Limb (tissue), 2 donors: ENCODE results near the gene MTMR12.

ENCODE experiments used
- DNase-seq, 2 donors: peaks; one replicate each; pipeline ENCODE4 v3.0.0-alpha.2; 2016; ENCODE audit errors: extremely low spot score in 2 of 2

Gene MTMR12, protein sequence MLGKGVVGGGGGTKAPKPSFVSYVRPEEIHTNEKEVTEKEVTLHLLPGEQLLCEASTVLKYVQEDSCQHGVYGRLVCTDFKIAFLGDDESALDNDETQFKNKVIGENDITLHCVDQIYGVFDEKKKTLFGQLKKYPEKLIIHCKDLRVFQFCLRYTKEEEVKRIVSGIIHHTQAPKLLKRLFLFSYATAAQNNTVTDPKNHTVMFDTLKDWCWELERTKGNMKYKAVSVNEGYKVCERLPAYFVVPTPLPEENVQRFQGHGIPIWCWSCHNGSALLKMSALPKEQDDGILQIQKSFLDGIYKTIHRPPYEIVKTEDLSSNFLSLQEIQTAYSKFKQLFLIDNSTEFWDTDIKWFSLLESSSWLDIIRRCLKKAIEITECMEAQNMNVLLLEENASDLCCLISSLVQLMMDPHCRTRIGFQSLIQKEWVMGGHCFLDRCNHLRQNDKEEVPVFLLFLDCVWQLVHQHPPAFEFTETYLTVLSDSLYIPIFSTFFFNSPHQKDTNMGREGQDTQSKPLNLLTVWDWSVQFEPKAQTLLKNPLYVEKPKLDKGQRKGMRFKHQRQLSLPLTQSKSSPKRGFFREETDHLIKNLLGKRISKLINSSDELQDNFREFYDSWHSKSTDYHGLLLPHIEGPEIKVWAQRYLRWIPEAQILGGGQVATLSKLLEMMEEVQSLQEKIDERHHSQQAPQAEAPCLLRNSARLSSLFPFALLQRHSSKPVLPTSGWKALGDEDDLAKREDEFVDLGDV

DNA sequence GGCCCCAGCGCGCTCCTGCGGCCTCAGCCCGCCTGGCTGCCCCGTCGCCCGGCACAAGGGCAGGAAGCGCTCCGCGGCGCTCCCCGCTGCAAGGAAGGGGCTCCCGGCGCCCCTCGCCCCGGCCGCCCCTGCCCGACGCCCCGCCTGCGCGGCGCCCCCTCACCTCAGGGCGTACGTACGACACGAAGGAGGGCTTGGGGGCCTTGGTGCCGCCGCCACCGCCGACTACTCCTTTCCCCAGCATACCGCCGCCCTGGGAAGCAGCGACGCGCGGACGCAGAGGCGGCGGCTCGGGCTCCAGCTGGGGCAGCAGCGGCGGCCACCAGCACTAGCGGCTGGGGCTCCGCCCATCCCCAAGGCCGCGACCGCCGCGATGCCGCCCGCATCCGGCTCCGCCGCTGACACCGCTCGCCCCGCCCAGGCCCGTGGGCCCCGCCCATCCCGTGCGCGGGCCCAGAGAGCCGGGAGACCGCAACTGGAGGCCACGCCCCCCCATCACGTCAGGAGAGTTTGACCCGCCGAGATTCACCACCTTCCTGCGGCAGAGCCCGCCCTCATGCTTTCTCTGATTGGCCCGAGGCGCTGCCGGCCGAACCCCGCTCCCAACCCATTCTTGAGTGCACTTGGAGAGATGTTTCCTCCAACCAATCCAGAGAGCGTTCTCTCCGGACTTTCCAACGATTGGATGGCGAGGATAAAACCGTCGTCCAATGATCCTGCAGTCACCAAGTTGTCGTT lies at the start of gene MTMR12:
Gene MTMR12, minus strand, starts transcription at position 345 of the 738 bp plus-strand sequence. Its CDS starts 101 bp downstream, at position 244.
- DNase-seq = peak; percentile 100

DNA sequence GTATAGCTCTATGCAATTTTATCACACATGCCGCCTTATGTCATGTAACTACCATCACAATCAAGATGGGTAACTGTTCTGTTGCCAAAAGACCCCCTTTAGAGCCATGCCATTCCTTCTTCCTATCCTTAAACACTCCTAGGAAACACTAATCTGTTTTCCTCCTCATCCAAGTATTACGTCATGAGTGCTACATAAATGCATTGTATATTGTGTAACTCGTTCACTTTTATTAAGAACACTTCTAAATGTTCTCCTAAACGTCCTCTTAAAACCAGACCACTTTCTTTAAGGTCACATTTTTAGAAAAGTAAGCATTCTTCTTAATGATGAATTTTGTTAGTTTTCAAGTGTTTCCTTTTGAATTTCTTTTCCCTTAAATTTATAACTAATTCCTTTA lies 49.8 kb upstream of the MTMR12 start:
- DNase-seq = no peak

DNA sequence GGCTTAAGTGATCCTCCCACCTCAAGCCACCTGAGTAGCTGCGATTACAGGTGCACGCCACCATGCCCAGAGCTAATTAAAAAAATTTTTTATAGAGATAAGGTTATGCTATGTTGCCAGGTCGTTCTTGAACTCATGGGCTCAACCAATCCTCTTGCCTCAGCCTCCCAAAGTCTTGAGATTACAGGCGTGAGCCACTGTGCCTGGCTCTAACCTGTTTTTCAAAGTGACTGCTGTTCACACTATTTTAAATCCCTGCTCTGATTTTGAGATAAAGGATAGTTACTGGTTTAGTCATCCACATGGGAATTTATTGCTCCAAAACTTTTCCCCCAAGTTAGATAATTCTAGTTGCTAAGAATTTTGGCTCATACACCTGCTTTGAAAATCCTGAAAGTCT lies 48.2 kb upstream of the MTMR12 start:
- no peak for DNase-seq

DNA sequence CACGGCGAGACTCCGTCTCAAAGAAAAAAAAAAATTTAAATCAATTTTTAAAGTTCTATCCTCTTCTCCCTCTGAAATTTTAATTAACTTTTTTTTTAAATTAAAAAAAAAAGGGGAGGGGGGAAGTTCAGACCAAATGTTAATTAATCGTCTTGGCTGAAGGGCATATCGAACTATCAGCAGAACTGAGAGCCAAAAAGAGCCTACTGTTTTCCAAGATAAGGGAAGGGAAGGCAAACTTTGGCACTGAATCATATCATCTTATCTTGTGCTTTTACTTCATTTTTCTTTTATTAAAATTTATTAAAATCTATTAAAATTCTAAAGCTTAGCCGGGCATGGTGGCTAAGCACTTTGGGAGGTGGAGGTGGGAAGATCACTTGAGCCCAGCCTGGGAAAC lies 45.9 kb upstream of the MTMR12 start:
- DNase-seq = no peak

DNA sequence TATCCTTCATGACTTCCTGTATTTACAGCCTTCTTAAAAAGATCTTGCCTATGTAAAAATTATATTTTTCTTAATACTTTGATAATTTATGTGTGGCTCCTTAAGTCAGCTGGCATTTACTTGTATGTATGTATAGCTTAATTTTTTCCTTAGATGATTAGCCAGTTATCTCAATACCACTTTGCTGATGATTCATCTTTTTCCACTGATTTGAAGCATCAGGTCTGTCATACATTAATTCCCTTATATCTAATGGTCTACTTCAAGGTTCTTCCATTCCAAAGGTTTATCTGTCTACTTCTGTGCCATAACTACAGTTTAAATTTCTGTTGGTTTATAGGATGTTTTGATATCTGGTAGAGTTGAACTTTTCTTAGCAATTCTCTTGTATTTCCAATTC lies 44.9 kb upstream of the MTMR12 start:
- no peak for DNase-seq

DNA sequence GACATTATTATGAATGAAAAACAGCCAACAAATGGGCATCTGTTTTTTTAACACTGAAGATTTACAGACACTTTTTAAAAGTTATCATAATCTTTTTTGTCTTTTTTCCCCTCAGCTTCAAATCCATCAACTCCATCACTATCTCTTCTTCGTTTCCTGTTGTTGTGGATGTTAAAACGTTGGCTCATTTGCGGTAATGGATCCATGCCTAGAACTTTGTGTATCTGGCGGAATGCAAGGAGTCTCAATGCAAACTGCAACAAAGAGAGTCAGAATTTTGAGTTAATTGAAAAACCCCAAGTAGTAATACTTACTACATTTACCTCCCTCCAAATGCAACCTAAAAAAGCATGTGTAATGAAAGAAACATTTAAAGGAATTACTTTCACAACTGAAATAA lies 42.9 kb upstream of the MTMR12 start:
- no peak for DNase-seq

DNA sequence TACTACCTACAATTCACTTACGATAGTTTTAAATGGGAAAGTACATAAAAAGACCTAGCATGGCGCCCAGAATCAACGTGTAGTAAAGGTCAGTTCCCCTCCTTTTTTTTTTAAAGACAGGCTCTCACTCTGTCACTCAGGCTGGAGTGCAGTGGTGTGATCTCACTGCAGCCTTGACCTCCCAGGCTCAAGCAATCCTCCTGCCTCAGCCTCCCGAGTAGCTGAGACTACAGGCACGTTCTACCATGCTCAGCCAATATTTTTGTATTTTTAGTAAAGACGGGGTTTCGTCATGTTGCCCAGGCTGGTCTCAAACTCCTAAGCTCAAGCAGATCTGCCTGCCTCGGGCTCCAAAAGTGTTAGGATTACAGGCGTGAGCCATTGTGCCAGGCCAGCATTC lies 40.7 kb upstream of the MTMR12 start:
- DNase-seq = no peak

DNA sequence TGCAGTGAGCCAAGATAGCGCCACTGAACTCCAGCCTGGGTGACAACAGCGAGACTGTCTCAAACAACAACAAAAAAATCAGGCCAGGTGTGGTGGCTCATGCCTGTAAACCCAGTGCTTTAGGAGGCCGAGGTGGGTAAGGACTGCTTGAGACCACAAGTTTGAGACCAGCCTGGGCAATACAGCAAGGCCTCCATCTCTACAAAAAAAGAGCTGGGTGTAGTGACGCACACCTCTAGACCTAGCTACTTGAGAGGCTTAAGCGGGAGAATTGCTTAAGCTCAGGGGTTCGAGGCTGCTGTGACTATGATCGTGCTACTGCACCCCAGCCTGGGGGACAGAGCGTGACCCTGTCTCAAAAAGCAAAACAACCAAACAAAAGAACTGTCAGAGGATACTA lies 39.9 kb upstream of the MTMR12 start:
- DNase-seq = no peak

DNA sequence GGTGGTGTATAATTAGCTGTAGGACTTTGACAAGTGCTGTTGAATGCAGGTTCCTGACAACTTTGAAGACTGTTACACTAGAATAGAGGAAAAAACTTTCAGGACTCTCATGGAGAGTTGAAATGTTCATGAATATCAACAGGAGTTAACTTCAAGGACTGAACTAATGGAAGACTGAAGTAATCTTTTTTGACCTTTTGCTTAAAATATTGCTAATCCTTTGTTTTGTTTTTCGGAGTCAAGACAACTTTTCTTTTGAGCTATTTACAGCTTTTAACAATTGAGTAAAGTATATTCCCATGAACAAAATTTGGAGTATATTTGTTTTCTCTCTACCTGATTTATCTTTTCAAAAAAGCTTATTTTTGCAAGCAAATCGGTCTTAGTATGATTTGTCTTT lies 34.1 kb upstream of the MTMR12 start:
- no peak for DNase-seq

DNA sequence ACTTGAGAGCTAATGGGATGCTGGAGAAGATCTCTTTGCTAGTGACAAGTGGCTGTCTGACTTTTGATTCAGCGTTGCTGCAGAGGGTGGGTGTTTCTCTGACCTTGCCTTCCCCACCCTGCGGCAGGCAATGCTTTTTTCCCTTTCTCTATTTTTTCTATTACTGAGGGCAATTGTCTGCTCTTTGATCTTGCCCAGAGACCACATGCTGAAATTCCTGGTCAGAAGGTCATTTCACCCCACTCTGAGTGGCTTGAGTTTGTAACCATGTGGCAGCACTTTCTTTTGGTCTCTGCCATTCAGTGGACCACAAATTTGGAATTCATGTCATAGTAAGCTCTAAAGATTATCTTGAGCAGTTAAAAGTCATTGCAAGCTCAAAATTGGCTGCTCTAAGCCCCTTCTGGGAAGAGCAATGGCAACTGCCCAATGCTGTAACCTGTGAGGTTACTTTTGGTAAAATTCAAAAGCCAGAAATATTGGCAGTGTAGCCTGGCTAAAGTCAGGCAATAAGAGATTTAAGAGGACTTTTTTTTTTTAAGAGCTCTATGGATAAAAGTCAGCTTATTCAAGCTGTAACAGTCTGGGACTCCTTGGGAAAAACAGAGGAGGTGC lies 30.4 kb upstream of the MTMR12 start:
- no peak for DNase-seq

DNA sequence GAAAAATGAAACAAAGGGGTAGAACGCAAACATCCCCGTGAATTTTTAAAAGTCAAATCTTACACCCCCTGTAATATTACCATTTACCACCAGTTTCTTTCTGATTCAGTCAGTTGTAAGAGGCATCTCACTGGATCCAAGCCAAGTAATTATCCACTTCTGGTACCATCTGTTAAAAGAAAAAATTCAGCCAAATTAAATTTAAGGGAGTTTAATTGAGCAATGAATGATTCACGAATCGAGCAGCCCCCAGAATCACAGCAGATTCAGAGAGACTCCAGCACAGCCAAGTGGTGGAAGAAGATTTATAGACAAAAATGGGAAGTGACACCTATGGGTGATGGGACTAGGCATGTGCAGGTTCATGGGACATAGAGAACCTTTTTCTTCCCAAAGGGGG lies 29.9 kb upstream of the MTMR12 start:
- DNase-seq = no peak

DNA sequence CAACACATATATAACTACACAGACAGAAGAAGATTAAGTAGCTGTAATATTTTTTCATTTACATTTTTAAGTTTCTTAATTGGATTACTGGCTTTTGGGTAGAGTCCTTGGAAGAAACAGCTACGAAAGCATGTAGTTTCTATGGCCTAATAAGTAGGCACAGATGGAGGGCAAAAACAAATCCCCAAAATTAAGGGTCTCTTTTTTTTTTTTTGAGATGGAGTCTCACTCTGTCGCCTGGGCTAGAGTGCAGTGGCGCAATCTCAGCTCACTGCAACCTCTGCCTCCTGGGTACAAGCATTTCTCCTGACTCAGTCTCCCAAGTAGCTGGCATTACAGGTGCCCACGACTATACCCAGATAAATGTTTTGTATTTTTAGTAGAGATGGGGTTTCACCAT lies 27.1 kb upstream of the MTMR12 start:
- no peak for DNase-seq

DNA sequence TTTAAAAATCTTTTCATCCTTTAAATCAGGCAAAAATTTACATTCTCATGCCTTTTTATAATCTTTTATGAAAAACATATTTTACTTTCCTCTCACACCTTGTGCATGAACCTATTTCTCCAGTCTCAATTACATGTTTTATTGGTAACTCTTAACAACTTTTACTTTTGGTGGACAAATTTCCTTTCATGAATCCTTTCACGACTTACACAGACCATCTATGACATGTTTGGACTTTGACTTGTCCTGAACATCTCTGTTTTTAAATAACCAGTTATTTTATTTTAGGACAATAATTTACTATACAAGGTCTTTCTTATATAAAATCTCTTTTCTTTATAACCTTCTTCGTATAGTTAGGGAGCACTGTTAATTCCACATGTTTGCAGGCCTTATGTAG lies 26.5 kb upstream of the MTMR12 start:
- no peak for DNase-seq

DNA sequence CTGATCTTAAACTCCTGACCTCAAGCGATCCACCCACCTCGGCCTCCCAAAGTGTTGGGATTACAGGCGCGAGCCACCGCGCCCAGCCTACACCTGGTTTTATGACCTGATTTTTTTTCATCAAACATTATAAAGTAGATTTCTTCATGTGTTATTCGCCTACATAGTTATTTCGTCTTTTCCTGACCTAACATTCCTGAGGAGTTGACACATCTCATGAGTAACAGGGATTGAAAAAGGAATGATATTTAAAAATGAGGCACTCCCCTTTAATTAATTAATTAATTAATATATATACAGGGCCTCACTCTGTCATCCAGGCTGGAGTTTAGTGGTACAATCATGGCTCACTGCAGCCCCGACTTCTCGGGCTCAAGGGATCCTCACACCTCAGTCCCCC lies 20.2 kb upstream of the MTMR12 start:
- no peak for DNase-seq

DNA sequence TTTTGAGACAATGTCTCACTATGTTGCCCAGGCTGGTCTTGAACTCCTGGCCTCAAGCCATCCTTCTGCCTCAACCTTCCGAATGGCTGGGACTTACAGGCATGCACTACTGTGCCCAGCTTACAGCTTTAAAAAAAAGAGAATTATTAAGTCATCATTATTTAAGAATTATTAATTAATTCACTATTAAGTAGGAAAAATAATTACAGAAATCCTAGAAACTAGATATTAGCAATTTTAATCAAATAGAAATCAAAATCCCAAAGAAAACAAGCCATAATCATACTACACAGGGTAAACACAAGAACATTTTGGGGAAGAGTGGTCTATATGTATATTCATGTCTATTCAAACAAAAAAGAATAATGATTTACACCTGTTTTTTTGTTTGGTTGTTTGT lies 19.6 kb upstream of the MTMR12 start:
- no peak for DNase-seq

DNA sequence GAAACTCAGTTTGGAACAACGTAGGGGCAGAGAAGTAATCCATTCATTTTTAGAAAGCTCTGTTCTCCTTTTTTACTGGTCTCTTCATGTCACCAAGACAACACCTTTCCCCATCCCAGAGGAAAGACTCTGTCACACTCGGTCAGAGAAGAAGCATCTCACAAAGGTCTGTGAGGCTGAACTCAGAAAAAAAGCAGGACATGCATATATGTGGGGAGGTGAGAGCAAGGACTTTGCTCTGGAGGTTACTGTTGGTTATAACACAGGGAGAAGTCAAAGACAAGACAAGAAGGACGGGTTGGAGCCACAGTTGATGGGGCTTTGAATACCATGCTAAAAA lies 19.2 kb upstream of the MTMR12 start:
- DNase-seq = no peak

DNA sequence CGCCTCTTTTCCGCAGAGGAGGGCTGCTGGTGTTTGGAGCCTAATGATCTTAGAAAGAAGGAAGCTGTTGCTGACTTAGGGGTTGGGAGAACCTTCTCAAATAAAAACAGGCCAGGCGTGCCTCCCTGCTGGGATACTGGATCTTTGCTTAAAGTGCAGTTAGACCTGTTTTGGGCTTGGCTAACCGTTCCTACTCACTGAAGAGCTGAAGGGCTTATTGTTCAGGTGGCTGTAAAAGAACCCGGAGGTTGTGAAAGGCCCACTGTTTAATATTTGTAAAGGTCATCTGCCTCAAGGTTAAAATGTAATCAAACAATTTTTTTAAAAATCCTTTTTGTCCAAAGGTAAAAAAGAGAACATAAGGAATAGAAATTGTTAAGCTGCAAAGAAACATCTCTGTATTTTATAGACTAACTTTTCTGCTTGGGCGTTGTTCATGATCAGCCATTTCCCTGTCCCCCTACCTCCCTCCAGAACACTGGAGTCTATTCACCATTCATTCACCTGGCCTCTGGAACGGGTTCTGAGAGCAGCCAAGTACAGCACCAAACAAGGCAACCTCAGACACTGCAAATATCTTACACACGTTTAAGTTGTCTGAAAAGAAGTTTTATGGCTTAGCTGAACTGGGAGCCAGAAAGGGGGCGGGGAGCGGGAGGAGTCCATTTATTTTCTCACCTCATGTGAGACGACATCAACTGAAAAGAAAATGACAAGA lies 18.6 kb upstream of the MTMR12 start:
- DNase-seq = peak; percentile 32 to 60

DNA sequence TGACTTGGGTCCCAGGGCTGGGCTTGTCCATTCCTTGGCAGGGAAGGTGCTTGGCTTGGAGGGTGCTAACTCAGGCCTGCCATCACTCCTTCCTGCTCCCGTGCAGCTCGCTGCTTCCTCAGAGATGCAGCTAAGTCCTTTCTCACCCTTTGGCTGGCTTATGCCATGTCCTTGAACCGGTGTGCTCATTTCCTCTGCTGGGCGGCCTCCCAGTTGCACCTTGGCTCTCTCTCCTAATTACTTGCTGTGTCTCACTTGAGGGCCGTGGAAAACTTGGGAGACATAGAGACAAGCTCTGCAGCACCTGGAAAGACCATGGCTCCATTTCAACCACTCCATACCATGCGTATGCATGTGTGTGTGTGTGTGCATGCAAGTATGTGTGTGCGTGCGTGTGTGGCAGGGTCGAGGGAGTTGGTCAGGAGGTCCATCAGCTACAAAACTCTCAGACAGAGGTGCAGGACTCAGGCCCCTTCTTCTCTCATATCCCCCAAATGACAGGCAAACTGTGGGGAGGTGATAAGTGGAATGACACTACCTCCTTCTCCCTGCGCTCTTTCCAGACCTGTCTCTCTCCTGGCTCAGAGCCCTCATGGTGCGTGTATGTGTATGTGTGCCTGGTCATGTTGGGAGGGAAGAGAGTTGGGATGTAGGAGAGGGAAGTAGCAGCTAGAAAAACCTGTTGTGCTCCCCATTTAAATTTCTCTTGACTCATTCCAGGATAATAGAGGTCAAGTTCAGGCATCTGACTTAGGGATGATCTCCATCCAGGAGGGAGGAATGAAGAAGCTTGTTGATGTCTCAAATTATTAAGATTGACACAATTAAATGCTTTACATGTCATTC lies 17.6 kb upstream of the MTMR12 start:
- DNase-seq = no peak

DNA sequence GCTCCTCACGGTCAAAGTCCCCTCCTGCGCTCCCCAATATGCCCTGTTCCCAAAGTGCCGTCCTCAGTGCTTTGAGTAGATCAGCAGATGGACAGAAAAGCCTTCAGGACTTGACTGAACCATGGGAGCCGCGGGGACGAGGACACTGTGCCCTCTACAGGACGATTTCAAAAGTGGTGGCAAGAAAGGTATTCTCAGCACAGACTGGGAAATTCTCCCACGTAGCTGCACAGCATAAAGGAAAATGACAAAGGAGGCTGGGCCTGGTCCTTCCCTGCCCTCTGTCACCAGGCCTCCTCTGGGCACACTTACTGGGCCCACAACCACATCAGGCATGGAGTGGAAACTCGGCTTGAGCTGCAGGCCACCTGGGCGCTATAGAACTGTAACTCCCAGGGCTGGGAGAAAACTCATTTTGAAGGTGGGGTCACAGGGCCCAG lies 16.7 kb upstream of the MTMR12 start:
- peak in 1 of 2 donors; percentile 40 for DNase-seq

DNA sequence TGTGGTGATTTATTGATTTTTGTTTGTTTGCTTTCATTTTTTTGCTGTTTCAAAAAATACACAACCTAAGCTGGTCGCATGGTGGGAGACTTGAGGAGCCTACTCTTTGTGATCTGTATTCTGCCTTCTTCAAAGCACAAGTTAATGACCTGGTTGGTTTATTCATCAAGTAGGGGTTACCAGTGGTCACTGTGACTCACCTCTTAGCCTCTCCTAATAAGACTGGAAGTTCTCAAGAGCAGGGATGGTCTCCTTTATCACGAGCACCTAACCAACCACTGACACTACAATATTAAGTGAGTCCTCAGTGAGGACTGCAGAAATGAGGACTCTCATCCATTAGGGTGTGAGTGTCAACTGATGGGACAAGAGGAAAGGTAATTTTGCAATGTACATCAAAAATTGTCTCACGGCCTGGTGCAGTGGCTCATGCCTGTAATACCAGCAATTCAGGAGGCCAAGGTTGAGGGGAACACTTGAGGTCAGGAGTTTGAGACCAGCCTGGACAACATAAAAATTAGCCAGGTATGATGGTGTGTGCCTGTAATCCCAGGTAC lies 13.6 kb upstream of the MTMR12 start:
- no peak for DNase-seq
